Trophoblast cell (in vitro differentiated cells and primary cell): ENCODE data around the gene HECW1.
"Not testable (repeated sequence)": the region's sequence is repeated elsewhere in the genome, so short reads cannot be mapped to it uniquely, and the experiment has no call there.

ENCODE experiments used
- DNase-seq, 2 donors: peaks; one replicate each; pipeline ENCODE4 v3.0.0-alpha.2; 2016
- H2AFZ ChIP-seq: 2 replicates; pipeline ENCODE4 v1.6.1; 2013; ENCODE audit warnings: low read length, moderate library complexity, mild to moderate bottlenecking; ENCODE audit not compliant: insufficient read depth, poor library complexity
- H2AK5ac ChIP-seq: 2 replicates; pipeline ENCODE4 v1.6.1; 2013; ENCODE audit warnings: mild to moderate bottlenecking, low read length
- H2BK120ac ChIP-seq: 2 replicates; pipeline ENCODE4 v1.6.1; 2013; ENCODE audit warnings: low read length, mild to moderate bottlenecking, moderate library complexity; ENCODE audit not compliant: insufficient read depth, poor library complexity
- H2BK12ac ChIP-seq: 2 replicates; pipeline ENCODE4 v1.6.1; 2013; ENCODE audit warnings: mild to moderate bottlenecking, low read length, moderate library complexity
- H2BK5ac ChIP-seq: 2 replicates; pipeline ENCODE4 v1.6.1; 2013; ENCODE audit warnings: low read length, low read depth, moderate library complexity, mild to moderate bottlenecking; ENCODE audit not compliant: poor library complexity
- H3K14ac ChIP-seq: 2 replicates; pipeline ENCODE4 v1.6.1; 2013; ENCODE audit warnings: mild to moderate bottlenecking, low read length
- H3K18ac ChIP-seq: 2 replicates; pipeline ENCODE4 v1.6.1; 2013; ENCODE audit warnings: mild to moderate bottlenecking, low read length
- H3K23ac ChIP-seq: 2 replicates; pipeline ENCODE4 v1.6.1; 2013; ENCODE audit warnings: low read length
- H3K27ac ChIP-seq: 2 replicates; pipeline ENCODE4 v1.5.1; 2013; ENCODE audit warnings: low read depth, mild to moderate bottlenecking, inconsistent platforms, low read length, moderate library complexity
- H3K27me3 ChIP-seq: 2 replicates; pipeline ENCODE4 v1.6.1; 2013; ENCODE audit warnings: inconsistent platforms, mild to moderate bottlenecking, low read length, moderate library complexity; ENCODE audit not compliant: insufficient read depth
- H3K36me3 ChIP-seq, 2 experiments: 1 replicate in 1 of 2; 2 replicates in 1 of 2; pipeline ENCODE4 v1.6.1; 2013; ENCODE audit warnings: low read length in 2 of 2, mild to moderate bottlenecking in 2 of 2, moderate library complexity in 1 of 2; ENCODE audit not compliant: insufficient read depth in 2 of 2, control insufficient read depth in 1 of 2
- H3K4ac ChIP-seq: 2 replicates; pipeline ENCODE4 v1.6.1; 2013; ENCODE audit warnings: low read depth, mild to moderate bottlenecking, low read length, moderate library complexity
- H3K4me1 ChIP-seq, 2 experiments: 1 replicate in 1 of 2; 2 replicates in 1 of 2; pipeline ENCODE4 v1.6.1; 2013; ENCODE audit warnings: low read length in 2 of 2, mild to moderate bottlenecking in 2 of 2, moderate library complexity in 1 of 2; ENCODE audit not compliant: insufficient read depth in 2 of 2, control insufficient read depth in 1 of 2
- H3K4me2 ChIP-seq: 2 replicates; pipeline ENCODE4 v1.6.1; 2013; ENCODE audit warnings: inconsistent platforms, mild to moderate bottlenecking, low read length, moderate library complexity
- H3K4me3 ChIP-seq: 2 replicates; pipeline ENCODE4 v1.5.1; 2013; ENCODE audit warnings: mild to moderate bottlenecking, low read depth, low read length, inconsistent platforms
- H3K79me1 ChIP-seq: one replicate; pipeline ENCODE4 v1.6.1; 2013; ENCODE audit warnings: low read length
- H3K79me2 ChIP-seq: 2 replicates; pipeline ENCODE4 v1.6.1; 2013; ENCODE audit warnings: low read length, mild to moderate bottlenecking; ENCODE audit not compliant: control insufficient read depth, insufficient read depth, poor library complexity
- H3K9ac ChIP-seq: 2 replicates; pipeline ENCODE4 v1.6.1; 2013; ENCODE audit warnings: mild to moderate bottlenecking, low read length
- H3K9me3 ChIP-seq: 2 replicates; pipeline ENCODE4 v1.6.1; 2013; ENCODE audit warnings: low read depth, mild to moderate bottlenecking, control low read depth, inconsistent platforms, low read length; ENCODE audit not compliant: insufficient read depth
- H4K12ac ChIP-seq: 2 replicates; pipeline ENCODE4 v1.6.1; 2013; ENCODE audit warnings: low read depth, mild to moderate bottlenecking, low read length, moderate library complexity
- H4K8ac ChIP-seq: 2 replicates; pipeline ENCODE4 v1.6.1; 2013; ENCODE audit warnings: low read depth, mild to moderate bottlenecking, low read length, moderate library complexity
- H4K91ac ChIP-seq: one replicate; pipeline ENCODE4 v1.6.1; 2013; ENCODE audit warnings: low read depth, mild to moderate bottlenecking, low read length, moderate library complexity
- WGBS: extraction: QIAGEN DNeasy Blood & Tissue Kit; methylation state at CpG from one replicate; pipeline ENCODE4 v1.1.7; 2013; ENCODE audit warnings: missing lambda C conversion rate; ENCODE audit not compliant: insufficient read length, insufficient coverage; ENCODE audit errors: extremely low coverage; 5-methylcytosine and 5-hydroxymethylcytosine counted together

Gene HECW1

GRCh38 chr7:43593010-43593409 is 480.6 kb downstream of the HECW1 start:
- H2AFZ ChIP-seq: no peak overlapping the region
- H3K36me3 ChIP-seq: peaks cover 1 to 2% of the 10 kb centered on the region in 2 experiments
- H3K27ac ChIP-seq: no peak overlapping the region
- H3K14ac ChIP-seq: no peak overlapping the region
- no peak overlapping the region for H3K18ac ChIP-seq
- no peak overlapping the region for H3K4me3 ChIP-seq
- H3K4me1 ChIP-seq: no peaks in the 10 kb centered on the region
- no peaks in the 10 kb centered on the region for H3K79me1 ChIP-seq
- no peak overlapping the region for H4K91ac ChIP-seq
- no peak overlapping the region for H3K9ac ChIP-seq
- H2BK12ac ChIP-seq: no peak overlapping the region
- H2BK120ac ChIP-seq: no peak overlapping the region
- no peak overlapping the region for H4K8ac ChIP-seq
- no peak overlapping the region for H3K4me2 ChIP-seq
- no peak overlapping the region for H2AK5ac ChIP-seq
- no peak for DNase-seq
- WGBS: no CpG with 5 or more reads among the region's 1 CpG
- H3K23ac ChIP-seq: no peak overlapping the region
- H4K12ac ChIP-seq: no peak overlapping the region
- H2BK5ac ChIP-seq: no peak overlapping the region
- no peaks in the 10 kb centered on the region for H3K27me3 ChIP-seq
- no peaks in the 10 kb centered on the region for H3K9me3 ChIP-seq
- no peaks in the 10 kb centered on the region for H3K79me2 ChIP-seq
- H3K4ac ChIP-seq: no peak overlapping the region

- Histone ChIP-seq H3K23ac (no peak overlapping the region), H3K27me3 (no peaks in the 10 kb centered on the region), H3K9me3 (no peaks in the 10 kb centered on the region), H3K27ac (no peak overlapping the region), H2AK5ac (no peak overlapping the region), H2BK5ac (no peak overlapping the region), H3K79me2 (no peaks in the 10 kb centered on the region), H3K4me1 (no peaks in the 10 kb centered on the region), H3K79me1 (no peaks in the 10 kb centered on the region), H4K8ac (no peak overlapping the region), H2BK12ac (no peak overlapping the region), H3K4me3 (no peak overlapping the region), H3K9ac (no peak overlapping the region), H3K36me3 (peaks cover 1 to 2% of the 10 kb centered on the region in 2 experiments), H3K4ac (no peak overlapping the region), H3K14ac (no peak overlapping the region), H2BK120ac (no peak overlapping the region), H4K12ac (no peak overlapping the region), H4K91ac (no peak overlapping the region), H3K4me2 (no peak overlapping the region), H2AFZ (no peak overlapping the region), H3K18ac (no peak overlapping the region)
- no CpG with 5 or more reads among the region's 2 CpGs for WGBS
- DNase-seq: no peak
Observed at GRCh38 chr7:43594020-43594419, 481.6 kb downstream of the HECW1 start.

GRCh38 chr7:43596426-43596825 is 484.0 kb downstream of the HECW1 start:
- not testable (repeated sequence) for H2BK120ac ChIP-seq, H3K4me3 ChIP-seq, H2BK12ac ChIP-seq, H4K12ac ChIP-seq, H3K14ac ChIP-seq, H3K36me3 ChIP-seq, H2BK5ac ChIP-seq, H3K4me1 ChIP-seq, H2AK5ac ChIP-seq, H3K4me2 ChIP-seq, H3K18ac ChIP-seq, H4K91ac ChIP-seq, H3K9ac ChIP-seq, H3K23ac ChIP-seq, H2AFZ ChIP-seq, H3K79me2 ChIP-seq, H3K27ac ChIP-seq, H3K27me3 ChIP-seq, H3K9me3 ChIP-seq, H3K79me1 ChIP-seq, H3K4ac ChIP-seq, H4K8ac ChIP-seq
- no CpG with 5 or more reads among the region's 5 CpGs for WGBS
- DNase-seq: peak; percentile 82 to 86

GRCh38 chr7:43600056-43600455 is 487.6 kb downstream of the HECW1 start:
- H3K9me3 ChIP-seq: no peaks in the 10 kb centered on the region
- H2BK120ac ChIP-seq: no peak overlapping the region
- H3K4me3 ChIP-seq: no peak overlapping the region
- DNase-seq: no peak
- H2BK5ac ChIP-seq: no peak overlapping the region
- peaks cover 1 to 4% of the 10 kb centered on the region in 2 experiments for H3K36me3 ChIP-seq
- no peak overlapping the region for H3K18ac ChIP-seq
- no peak overlapping the region for H3K9ac ChIP-seq
- H3K23ac ChIP-seq: no peak overlapping the region
- no peak overlapping the region for H4K91ac ChIP-seq
- H3K27me3 ChIP-seq: no peaks in the 10 kb centered on the region
- H3K4me1 ChIP-seq: no peaks in the 10 kb centered on the region
- no peaks in the 10 kb centered on the region for H3K79me1 ChIP-seq
- H2AK5ac ChIP-seq: no peak overlapping the region
- no CpG with 5 or more reads among the region's 3 CpGs for WGBS
- H4K8ac ChIP-seq: no peak overlapping the region
- H3K4ac ChIP-seq: no peak overlapping the region
- H3K79me2 ChIP-seq: no peaks in the 10 kb centered on the region
- H3K27ac ChIP-seq: no peak overlapping the region
- H3K4me2 ChIP-seq: no peak overlapping the region
- H2BK12ac ChIP-seq: no peak overlapping the region
- H4K12ac ChIP-seq: no peak overlapping the region
- H3K14ac ChIP-seq: no peak overlapping the region
- H2AFZ ChIP-seq: no peak overlapping the region
